Measurements from ENCODE around the gene ATF3.
A peak's percentile ranks its signal among the peaks of the same experiment; 100 is the strongest.

ATF3 gene

GRCh38 chr1:212585210-212585609 lies 23.4 kb upstream of the ATF3 start:
- intact Hi-C loops (cut with DNase I) = no loop called here
- no peak for DNase-seq

- intact Hi-C loops (cut with DNase I) = no loop called here
- DNase-seq = no peak
These were observed 22.1 kb upstream of the ATF3 start for GRCh38 chr1:212586206-212587015.

- DNase-seq = no peak
- intact Hi-C loops (cut with DNase I) = no loop called here
These were observed 21.3 kb upstream of the ATF3 start for GRCh38 chr1:212587016-212587887.

GRCh38 chr1:212587888-212588510 lies 20.6 kb upstream of the ATF3 start:
- DNase-seq = no peak
- intact Hi-C loops (cut with DNase I) = no loop called here

- intact Hi-C loops (cut with DNase I) = no loop called here
- no peak for DNase-seq
These were observed 19.1 kb upstream of the ATF3 start for GRCh38 chr1:212589446-212589845.

- DNase-seq = no peak
- intact Hi-C loops (cut with DNase I) = no loop called here
These were observed 16.6 kb upstream of the ATF3 start for GRCh38 chr1:212591922-212592321.

GRCh38 chr1:212593821-212594251 lies 14.7 kb upstream of the ATF3 start:
- no peak for DNase-seq
- intact Hi-C loops (cut with DNase I) = no loop called here

- intact Hi-C loops (cut with DNase I) = no loop called here
- no peak for DNase-seq
These were observed 13.9 kb upstream of the ATF3 start for GRCh38 chr1:212594640-212595039.

GRCh38 chr1:212595229-212595628 lies 13.3 kb upstream of the ATF3 start:
- intact Hi-C loops (cut with DNase I) = no loop called here
- no peak for DNase-seq

- intact Hi-C loops (cut with DNase I) = no loop called here
- DNase-seq = no peak
These were observed 12.5 kb upstream of the ATF3 start for GRCh38 chr1:212595787-212596714.

GRCh38 chr1:212596798-212597197 lies 11.8 kb upstream of the ATF3 start:
- intact Hi-C loops (cut with DNase I) = no loop called here
- no peak for DNase-seq

- intact Hi-C loops (cut with DNase I) = no loop called here
- DNase-seq = no peak
These were observed 11.1 kb upstream of the ATF3 start for GRCh38 chr1:212597487-212597886.

GRCh38 chr1:212600071-212600915 lies 8.3 kb upstream of the ATF3 start:
- DNase-seq = no peak
- intact Hi-C loops (cut with DNase I) = no loop called here

GRCh38 chr1:212600980-212601379 lies 7.6 kb upstream of the ATF3 start:
- intact Hi-C loops (cut with DNase I) = no loop called here
- DNase-seq = no peak

- no peak for DNase-seq
- intact Hi-C loops (cut with DNase I) = no loop called here
These were observed 7.0 kb upstream of the ATF3 start for GRCh38 chr1:212601524-212601923.

- no peak for DNase-seq
- intact Hi-C loops (cut with DNase I) = loop anchor here (5.0 kb wide), 2 partner anchors 38 to 318 kb away; partner anchors contain the start of gene PPP2R5A
These were observed 2.8 kb upstream of the ATF3 start for GRCh38 chr1:212605441-212606394.

GRCh38 chr1:212606395-212607205 lies 2.0 kb upstream of the ATF3 start:
- intact Hi-C loops (cut with DNase I) = loop anchor here (5.0 kb wide), 2 partner anchors 39 to 319 kb away; partner anchors contain the start of gene PPP2R5A
- DNase-seq = peak in 2 of 10 donors; percentile 71 to 84
